Measurements from ENCODE around the gene DOK7.

DOK7 gene, protein sequence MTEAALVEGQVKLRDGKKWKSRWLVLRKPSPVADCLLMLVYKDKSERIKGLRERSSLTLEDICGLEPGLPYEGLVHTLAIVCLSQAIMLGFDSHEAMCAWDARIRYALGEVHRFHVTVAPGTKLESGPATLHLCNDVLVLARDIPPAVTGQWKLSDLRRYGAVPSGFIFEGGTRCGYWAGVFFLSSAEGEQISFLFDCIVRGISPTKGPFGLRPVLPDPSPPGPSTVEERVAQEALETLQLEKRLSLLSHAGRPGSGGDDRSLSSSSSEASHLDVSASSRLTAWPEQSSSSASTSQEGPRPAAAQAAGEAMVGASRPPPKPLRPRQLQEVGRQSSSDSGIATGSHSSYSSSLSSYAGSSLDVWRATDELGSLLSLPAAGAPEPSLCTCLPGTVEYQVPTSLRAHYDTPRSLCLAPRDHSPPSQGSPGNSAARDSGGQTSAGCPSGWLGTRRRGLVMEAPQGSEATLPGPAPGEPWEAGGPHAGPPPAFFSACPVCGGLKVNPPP

DNA sequence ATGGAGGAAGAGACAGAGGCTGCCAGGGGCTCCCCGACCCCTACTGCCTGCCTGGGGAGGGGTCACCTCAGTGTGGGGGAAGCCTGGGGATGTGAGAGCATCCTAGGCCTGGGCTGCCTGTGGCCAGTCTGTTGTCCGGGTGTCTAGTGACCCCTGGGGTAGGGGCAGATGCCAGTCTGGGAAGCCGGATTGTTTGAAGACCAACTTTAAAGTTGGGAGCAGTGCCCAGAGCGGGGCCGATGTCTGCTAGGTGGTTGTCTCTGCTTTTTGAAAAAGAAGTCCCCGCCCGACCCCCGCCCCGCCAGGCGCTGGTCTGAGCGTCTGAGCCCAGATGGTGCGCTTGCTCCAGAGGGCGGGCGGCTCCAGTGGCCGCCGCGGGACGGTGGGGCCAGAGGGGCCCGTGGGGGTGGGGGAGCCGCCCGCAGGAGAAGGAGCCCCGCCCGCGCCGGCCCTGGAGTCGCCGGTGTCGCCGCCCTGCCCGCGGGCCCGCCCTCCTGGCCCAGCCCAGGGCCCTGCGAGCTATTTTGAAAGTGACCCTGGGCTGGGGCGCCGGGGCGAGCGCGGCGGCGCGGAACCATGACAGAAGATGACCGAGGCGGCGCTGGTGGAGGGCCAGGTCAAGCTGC is at the start of gene DOK7:
DOK7 (plus strand) TSS at position 517 of the 626 bp plus-strand sequence; CDS start at position 587, 70 bp downstream.
- DNase-seq = no peak

DNA sequence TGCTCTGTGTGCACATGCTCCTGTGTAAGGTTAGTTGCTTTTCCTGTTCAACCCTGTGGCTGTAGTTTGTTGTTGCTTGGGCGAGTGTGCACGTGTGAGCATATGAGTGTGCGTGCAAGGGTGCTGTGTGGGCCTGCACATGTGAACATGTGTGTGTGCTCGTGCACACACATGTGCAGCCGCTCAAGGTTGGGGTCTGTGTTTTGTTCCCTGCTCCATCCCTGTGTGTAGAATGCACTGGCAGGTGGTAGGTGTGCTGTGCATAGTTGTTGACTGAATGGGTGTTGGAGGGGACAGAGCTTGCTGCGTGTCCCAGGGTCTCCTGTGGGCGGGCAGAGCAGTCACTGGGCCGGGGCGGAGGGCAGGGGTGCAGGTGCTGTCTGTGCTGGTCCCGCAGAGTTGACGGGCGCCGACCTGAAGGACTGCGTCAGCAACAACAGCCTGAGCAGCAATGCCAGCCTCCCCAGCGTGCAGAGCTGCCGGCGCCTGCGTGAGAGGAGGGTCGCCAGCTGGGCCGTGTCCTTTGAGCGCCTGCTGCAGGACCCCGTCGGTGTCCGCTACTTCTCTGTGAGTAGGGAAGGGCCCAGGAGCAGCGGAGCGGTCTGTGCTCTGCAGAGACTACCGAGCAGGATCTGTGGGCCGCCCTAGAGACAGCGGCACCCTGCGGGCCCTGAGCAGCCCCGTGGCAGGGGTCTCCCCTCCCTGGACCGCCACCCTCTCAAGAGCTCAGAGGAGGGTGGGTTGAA is 49.3 kb upstream of the DOK7 start:
- DNase-seq = no peak

DNA sequence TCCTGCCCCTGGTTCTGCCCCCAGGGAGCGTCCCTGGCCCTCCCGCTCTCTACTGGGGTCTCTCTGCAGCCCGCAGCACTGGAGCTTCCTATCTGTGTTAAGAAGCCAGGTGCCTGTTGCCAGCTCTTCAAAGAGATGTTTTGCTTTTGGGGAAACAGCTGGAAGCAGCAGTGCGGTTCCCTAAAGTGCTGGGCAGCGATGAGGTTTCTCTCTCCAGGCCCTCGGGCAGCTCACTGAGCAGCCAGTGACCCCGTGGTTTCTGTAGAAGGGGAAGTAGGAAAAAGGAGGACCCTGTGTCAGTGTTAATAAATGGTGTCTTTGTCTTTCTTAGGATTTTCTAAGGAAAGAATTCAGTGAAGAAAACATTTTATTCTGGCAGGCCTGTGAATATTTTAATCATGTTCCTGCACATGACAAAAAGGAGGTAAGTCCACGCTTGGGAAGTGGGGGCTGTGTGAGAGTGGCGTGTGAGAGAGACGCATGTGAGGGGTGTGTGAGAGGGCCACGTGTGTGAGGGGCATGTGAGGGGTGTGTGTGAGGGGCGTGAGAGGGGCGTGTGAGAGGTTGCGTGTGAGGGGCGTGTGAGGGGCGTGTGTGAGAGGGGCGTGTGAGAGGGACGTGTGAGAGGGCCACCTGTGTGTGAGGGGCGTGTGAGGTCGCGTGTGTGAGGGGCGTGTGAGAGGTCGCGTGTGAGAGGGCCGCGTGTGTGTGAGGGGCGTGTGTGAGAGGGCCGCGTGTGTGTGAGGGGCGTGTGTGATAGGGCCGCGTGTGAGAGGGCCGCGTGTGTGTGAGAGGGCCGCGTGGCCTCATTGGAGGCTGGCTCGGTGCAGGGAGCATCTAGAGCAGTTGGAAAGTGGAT is 48.5 kb upstream of the DOK7 start:
- peak in 1 of 56 donors; percentile 27 for DNase-seq

DNA sequence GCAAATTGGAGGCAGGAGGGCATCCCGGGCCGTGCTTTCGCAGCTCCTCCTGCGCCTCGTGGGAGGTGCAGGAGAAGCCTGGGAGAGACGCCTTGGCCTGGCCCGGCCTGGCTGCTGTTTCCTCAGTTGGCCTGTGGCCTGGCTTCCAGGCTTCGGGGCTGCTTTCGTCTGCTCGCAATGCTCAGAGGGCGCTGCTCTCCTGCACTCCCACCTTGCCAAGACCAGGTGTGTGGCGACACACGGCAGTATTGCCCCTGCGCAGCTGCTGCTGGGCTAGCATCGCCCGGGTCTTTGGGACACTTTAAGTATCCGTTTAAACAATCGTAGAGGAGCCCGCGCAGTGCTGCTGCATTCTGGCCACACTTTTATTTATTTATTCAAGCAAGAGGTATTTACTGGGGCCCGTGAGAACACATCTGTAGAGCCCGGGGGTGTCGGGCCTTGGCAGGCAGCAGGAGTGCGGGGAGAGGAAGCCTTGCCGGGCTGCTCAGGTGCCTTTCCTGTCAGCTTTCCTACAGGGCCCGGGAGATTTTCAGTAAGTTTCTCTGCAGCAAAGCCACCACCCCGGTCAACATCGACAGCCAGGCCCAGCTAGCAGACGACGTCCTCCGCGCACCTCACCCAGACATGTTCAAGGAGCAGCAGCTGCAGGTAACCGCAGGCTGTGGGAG is 47.5 kb upstream of the DOK7 start:
- no peak for DNase-seq

DNA sequence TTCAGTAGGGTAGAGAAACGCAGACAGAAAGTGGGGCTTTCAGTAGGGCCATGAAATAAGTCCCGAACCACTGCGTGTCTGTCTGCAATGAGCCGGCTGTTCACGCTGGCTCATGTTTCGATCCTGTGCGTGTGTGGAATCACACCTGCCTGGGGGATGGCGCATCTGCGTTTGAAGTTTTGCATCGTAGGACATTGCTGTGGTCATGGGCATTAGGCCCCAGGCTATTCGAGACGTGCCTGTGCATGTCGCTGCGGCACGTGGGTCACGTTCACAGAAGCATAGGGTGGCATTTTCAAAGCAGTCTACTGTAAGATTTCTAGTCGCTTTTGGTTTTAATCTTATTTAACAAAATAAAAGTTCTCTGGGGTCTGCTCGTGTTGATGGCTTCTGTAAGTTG is 46.8 kb upstream of the DOK7 start:
- no peak for DNase-seq

DNA sequence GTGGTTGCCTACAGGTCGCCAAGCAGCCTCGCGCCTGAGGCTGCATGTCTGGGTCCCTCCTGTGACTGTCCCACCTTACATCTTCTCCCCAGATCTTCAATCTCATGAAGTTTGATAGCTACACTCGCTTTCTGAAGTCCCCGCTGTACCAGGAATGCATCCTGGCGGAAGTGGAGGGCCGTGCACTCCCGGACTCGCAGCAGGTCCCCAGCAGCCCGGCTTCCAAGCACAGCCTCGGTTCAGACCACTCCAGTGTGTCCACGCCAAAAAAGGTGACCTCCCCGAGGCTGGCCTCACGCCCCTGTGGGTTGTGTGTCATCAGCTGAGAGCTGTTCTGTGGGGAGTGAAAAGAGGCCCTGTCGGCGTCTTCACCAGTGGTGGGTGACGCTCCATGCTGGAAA is 46.3 kb upstream of the DOK7 start:
- DNase-seq = no peak

DNA sequence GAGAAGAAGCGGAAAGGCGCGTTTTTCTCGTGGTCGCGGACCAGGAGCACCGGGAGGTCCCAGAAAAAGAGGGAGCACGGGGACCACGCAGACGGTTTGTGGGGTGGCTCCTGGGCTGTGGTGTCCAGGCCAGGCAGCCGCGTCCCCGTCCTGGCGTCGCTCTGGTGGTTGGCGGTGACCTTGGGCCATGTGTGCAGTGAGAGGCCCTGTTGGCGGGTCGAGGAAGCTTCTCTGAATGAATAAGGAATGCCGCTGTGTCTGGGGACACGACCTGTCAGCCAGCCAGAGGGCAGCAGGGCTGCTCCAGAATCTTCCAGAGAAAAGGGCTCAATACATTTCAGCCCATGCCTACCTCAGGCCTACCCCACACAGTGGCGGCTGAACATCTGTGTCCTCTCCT is 45.7 kb upstream of the DOK7 start:
- DNase-seq = no peak

DNA sequence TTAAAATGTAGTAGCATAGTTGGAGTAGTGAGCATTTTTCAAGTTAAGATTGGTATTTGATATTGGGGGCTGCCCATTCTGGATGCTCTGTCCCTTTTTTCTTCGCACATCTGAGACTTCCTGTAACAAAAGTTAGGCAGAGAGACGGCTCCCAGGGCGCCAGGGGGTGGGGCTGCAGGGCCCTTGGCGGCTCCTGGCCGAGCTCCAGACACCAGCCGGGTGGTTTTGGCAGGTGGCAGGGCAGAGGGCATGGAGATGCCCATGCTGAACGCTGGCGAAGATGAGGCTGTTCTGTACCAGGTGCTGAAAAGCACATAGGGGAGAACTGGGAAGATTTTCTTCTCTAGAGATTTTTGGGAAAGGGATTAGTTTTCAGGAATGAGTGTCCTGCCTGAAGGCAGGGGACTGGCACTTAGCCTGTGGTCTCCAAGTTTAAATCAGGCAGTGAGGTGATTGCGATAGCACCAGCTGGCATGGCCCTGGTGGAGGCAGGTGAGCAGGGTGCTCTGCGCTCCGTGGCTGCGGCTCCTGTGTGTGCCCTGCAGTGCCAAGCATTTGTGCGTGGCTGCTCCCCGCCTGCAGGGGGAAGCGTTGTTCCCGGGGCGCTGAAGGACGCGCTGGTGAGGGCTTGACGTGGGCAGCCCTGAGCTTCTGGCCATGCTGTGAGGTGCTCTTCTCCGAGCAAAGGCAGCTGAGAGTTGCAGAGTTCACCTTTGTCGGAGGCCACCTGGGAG is 44.9 kb upstream of the DOK7 start:
- no peak for DNase-seq

DNA sequence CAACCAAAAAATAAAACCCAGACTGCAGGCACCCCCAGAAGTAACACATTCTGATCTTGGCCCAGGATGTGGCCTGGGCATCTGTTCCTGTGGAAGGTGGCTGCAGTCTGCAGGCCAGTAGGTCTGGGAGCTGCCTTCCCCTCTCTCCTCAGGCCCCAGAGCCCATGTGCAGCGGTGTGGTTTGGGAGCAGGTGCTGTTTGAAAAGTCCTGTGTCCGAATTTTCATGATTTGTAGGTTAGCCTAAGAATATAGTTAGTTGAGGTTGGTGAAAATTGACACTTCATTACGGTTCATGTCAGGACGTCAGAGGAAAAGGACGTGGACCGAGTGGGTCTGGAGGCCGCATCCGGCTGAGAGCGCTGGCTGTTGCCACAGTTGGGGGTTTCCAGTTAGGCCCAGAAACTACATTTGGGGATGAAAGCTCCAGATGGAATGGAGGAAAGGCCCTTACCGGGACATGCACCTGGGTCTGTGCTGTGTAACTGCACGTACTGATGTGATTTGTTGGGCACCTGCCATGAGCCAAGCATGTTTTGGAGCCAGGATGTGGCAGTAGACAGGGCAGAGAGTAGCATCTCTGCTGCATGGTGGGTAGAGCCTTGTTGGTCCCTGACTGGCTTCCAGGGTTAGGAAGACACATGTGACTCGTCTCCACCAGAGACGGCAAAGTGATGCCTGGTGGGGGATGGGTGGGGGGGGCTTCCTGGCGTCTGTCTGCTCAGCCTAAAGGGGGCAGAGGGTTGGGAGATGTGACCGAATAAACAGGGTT is 43.1 kb upstream of the DOK7 start:
- DNase-seq = no peak

DNA sequence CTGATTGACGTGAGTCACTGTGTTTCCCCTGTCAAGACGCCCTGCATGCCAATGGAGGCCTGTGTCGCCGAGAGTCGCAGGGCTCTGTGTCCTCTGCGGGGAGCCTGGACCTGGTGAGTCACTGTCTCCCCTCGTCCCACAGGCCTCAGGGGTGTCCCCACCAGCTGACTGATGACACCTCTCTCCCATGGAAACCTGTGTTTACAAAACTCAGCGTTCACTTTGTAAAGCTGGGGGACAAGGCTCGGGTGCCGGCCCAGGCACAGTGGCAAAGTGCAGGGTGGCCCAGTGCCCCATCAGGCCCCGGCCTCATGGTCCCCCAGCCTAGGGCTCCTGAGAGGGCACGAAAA is 42.5 kb upstream of the DOK7 start:
- DNase-seq = no peak

DNA sequence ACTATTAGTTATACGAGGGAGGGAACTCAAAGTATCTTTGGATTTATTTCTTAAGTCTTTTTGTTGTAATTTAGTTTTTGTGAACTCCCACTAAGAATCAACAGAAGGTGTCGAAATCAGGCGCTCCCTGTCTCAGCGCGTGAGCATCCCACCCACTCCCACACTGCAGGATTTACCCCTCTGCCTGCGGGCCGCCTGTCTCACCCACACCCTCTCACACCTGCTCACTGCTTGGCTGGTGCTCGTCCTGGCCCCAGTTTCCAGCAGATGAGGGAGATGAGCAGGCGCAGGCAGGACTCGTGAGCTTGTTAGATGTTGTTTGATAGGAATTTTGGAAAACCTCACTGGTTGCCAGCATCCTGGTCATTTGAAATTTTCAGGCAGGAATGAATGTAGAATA is 42.1 kb upstream of the DOK7 start:
- DNase-seq = peak in 1 of 56 donors; percentile 17

DNA sequence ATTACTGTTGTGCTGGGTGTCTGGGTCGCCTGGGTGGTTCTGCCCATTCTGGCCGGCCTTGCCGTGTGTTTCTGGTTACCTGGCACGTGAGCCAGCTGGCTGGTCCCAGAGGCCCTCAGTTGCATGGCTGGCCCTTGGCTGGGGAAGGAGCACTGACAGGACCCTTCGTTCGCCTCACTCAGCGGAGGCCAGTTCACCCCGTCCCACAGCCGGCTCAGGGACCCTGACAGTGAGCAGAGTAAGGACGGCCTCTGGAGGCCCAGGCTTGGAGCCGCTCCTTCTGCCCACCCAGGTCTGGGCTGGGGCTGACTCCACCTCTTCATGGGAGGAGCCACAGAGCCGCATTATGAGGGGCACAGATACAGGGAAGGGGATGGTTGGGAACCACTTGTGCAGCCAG is 41.6 kb upstream of the DOK7 start:
- DNase-seq = no peak

DNA sequence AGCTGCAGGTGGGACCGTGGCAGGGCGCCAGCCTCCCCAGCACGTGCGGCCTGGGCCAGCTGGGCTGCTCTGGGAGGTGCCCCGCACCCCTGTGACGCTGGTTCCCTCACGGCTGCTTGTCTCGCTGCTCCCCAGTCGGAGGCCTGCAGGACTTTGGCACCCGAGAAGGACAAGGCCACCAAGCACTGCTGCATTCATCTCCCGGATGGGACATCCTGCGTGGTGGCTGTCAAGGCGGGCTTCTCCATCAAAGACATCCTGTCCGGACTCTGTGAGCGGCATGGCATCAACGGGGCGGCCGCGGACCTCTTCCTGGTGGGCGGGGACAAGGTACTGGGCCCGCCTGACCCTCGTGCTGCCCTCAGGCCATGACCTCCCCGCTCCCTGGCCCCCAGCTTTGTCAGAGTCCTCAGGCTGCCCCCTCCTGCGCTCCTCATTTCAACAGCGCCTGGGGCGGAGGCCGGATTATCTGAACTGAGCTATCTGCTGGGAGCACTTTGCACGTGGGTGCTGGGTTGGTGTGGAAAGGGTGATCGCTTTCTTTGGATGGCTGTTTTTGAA is 40.8 kb upstream of the DOK7 start:
- DNase-seq = no peak

DNA sequence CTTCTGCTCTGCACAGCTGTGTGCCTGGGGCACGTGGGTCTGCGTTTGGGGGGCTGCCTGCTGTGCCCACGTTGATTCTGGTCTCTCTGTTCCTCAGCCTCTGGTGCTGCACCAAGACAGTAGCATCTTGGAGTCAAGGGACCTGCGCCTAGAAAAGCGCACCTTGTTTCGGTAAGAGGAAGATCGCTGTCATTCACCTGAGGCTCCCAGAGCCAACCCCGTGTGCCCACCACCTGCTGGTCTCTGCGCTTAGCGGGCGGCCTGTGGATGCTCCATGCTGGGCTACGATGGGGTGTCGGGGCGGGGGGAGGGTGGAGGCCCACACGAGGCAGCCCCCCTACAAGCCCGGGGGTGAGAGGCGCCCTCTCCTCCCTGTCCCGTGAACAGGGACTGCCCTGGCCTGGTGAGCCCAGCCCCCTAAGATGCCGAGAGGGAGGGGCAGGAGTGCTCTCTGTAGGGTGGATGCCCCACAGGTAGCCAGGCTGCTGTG is 40.3 kb upstream of the DOK7 start:
- no peak for DNase-seq

DNA sequence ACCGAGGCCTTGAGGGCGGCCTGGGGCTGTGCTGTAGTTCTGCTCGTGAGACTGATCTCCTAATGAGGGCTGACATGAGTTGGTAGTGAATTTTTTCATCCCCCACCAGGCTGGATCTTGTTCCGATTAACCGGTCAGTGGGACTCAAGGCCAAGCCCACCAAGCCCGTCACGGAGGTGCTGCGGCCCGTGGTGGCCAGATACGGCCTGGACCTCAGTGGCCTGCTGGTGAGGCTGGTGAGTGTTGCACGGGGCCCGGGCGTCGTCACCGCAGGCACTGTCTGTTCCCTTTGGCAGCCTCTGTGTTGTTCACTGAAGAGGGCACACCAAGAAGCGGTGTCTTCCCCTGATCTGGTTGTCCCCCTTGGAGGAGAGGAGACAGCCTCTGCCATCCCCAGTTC is 39.7 kb upstream of the DOK7 start:
- no peak for DNase-seq

DNA sequence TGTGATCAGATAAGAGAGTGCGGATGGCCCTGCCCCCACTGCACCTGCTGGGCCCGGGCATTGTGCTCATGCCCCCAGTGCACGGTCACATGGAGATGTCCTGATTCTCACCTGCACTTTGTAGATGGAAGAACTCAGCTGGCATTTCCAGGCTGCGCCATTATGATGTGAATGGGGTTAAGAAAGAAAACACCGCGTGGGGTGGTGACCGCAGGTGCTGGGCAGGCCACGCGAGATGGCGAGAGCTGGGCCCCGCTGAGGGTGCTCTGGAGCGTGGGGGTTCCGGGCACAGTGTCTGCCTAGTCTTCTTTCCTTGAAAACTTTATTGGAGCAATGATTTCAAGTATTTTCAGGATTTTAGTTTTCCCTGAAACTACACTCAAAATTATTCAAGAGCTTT is 39.2 kb upstream of the DOK7 start:
- no peak for DNase-seq

DNA sequence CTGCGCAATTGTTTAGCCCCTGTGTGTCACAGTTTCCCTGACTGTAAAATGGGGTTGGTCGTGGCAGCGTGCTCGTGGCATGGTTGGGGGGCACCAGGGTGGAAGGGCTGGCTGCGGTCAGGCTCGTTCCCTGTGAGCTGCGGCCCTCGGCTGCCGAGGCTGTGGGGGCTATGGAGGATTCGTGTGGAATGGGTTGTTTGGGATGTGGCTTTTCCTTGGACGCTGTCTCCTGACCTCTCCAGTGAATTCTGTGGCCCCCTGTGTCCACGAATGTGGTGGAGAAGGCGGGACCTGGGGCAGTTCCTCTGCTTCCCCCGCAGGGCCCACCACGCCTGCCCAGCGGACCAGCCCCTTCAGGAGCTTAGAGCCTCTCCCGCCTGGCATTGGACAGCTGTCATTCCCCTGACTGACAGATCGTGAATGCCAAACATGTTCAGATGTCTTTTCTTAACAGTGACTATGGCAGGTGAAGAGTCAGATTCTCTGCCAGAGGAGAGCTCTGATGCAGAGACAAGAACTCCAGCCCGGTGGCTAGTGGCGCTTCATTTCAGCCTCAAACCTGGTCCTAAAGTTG is 38.5 kb upstream of the DOK7 start:
- DNase-seq = no peak

DNA sequence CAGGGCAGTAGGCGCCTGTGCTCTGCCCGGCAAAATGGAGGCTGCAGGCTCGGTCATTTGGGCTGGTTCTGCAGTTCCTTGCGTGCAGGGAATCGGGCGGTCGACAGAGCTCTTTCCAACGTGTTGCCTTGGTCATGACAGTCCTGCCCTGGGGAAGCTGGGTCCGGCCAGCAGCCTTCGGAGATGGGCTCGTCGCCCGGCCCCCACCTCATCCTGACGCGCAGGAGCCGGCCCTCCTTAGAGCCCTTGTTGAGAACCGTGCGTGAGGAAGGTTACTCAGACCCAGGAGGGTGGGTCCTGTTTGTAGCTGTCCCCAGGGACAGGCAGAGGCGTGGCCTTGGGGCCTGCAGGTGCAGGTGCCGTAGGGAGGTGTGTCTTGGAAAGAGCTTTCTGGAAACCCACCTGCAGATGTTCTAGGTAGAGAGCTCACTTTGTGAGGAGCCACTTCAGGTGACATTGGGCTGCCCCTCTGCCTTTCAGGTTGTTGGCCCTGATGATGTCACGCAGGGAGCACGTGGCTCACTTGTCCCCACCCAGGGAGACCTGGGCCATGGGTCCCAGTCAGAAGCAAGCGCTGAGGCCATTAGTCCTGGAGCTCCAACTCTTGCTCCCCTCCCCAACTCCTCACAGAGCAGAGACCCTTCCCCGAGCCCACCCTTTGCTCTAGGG is 36.5 kb upstream of the DOK7 start:
- DNase-seq = no peak

Data from nucleus accumbens (tissue), 56 donors.